ENCODE results near the gene ZDHHC12. TPM values are rescaled to one million over a fixed set of nuclear protein-coding genes. Genes with fewer than 3 reads are reported as not detected.

Gene ZDHHC12
- total RNA-seq, 2 donors from 2014 or later = 56.2 to 59.9 TPM

DNA sequence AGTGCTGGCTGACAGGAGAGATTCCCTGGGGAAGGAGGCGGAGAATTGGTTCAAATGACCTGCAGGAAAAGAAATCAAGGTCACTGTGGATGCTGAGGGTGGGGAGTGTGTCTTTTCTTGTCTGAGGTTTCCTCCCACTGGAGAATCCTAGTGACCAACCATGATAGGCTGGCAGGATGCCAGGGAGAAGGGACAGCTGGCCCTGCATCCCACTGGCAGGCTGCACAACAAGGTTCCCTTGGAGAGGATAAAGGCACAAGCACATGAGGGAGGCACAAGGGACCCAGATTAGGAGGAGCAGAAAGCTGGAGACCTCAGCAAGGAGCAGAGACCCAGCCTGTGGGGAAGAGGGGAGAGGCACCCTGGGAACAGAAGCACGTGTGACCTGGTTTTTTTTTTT is 11.4 kb upstream of the ZDHHC12 start:
- DNase-seq (ENCODE audit: low spot score in 2 of 2) = no peak
- no peak for ATAC-seq
- Mint-ChIP-seq H3K9me3 (no peaks in the 10 kb centered on the region), H3K27ac (peak overlapping the region in 1 of 2 donors; percentile 43), H3K36me3 (no peaks in the 10 kb centered on the region)

DNA sequence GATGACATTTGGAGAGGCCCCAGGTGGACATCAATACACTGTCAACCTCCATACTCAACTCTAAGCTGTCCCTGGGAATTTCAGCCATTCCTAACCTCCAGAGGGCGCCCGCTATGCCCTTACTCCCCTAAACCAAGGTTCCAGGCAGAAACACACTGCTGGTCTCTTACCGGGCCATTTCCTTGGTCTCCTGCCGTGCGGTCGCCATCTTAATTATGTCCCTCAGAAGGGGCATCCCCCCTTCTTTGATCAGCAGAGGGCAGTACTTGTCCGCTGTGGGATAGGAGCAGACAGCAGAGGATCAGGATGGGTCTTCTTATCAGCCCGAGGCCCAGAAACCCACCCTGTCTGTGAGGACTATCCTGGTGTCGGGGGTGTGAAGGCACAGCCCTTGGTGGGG is 9.3 kb upstream of the ZDHHC12 start:
- DNase-seq (ENCODE audit: low spot score in 2 of 2) (no peak), ATAC-seq (peak; percentile 18 to 49)
- Mint-ChIP-seq H3K9me3 (no peaks in the 10 kb centered on the region), H3K36me3 (no peaks in the 10 kb centered on the region), H3K27ac (peak overlapping the region in 1 of 2 donors; percentile 72)

DNA sequence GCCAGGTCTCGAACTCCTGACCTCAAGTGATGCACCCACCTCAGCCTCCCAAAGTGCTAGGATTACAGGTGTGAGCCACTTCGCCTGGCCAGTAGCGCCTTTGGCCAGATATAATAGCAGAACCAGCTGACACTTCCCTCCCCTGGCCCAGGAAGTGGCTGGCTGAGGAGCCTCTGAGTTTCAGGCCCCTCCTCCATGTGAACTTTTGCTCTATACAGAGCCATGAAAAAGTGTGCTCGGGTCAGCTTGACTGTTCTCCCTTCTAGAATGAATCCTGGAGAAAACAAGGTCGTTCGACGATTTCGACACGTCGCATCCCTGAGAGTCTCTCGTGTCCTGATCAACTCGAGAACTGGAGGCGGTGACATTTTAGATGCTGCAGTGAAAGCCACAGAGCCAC is 8.6 kb upstream of the ZDHHC12 start:
- DNase-seq (ENCODE audit: low spot score in 2 of 2) = no peak

GRCh38 chr9:128731691-128732090 is 7.8 kb upstream of the ZDHHC12 start:
- DNase-seq (ENCODE audit: low spot score in 2 of 2) = no peak
- Mint-ChIP-seq H3K36me3 (no peaks in the 10 kb centered on the region), H3K27ac (peak overlapping the region in 1 of 2 donors; percentile 72), H3K9me3 (no peaks in the 10 kb centered on the region)
- ATAC-seq = no peak

More for the DNA sequence above, 8.6 kb upstream of the ZDHHC12 start:
- Mint-ChIP-seq H3K9me3 (no peaks in the 10 kb centered on the region), H3K27ac (no peak overlapping the region), H3K36me3 (no peaks in the 10 kb centered on the region)
- ATAC-seq = no peak

GRCh38 chr9:128731093-128731492 is 7.2 kb upstream of the ZDHHC12 start:
- Mint-ChIP-seq H3K27ac (no peak overlapping the region), H3K36me3 (no peaks in the 10 kb centered on the region), H3K9me3 (no peaks in the 10 kb centered on the region)
- DNase-seq (ENCODE audit: low spot score in 2 of 2) (no peak), ATAC-seq (no peak)

DNA sequence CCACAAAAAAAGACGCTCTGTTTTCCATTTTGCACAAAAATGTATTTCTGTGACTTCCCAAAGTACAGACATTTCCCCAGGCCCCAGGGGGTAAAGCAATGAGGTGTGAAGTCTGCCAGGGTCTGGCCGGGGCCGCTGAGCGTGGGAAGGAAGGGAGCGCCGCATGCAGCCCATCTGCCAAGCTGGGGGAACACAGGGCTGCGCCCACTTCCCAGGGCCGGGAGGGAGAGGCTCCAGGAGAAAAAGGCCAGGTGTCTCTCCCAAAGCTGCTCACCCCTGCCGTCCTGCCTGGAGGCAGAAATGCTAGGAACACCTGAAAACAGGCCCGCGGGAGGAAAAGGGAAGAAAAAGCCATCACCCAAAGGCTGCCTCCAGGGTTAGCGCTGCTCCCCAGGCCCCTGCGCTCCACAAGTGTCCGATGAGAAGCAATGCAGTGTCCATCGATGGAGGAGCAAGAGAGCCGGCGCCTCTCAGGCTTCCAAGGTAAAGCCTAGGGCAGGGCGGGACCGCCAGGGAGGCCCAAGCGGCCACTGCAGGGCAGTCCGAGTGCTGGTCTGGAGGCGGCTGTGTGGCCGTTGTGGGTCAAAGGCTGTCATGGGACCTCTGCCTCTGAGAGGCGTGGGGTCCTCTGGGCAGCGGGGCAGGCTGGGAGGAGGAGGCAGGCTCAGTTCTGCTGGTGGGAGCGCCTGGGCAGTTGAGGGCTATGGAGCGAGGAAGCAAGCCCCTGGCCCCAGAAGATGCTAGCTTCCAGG is 6.0 kb upstream of the ZDHHC12 start:
- ATAC-seq (no peak), DNase-seq (ENCODE audit: low spot score in 2 of 2) (no peak)
- H3K36me3 Mint-ChIP-seq = peaks cover 0 to 2% of the 10 kb centered on the region in 2 donors
- H3K9me3 Mint-ChIP-seq = no peaks in the 10 kb centered on the region
- peak overlapping the region in 1 of 2 donors; percentile 36 for H3K27ac Mint-ChIP-seq

- Mint-ChIP-seq H3K36me3 (peaks cover 0 to 8% of the 10 kb centered on the region in 2 donors), H3K9me3 (no peaks in the 10 kb centered on the region), H3K27ac (peak overlapping the region; percentile 36 to 44)
- no peak for DNase-seq (ENCODE audit: low spot score in 2 of 2)
- ATAC-seq = no peak
These were observed 5.4 kb upstream of the ZDHHC12 start for GRCh38 chr9:128729302-128729701.

- no peaks in the 10 kb centered on the region for H3K9me3 Mint-ChIP-seq
- H3K27ac Mint-ChIP-seq = peak overlapping the region; percentile 11 to 68
- DNase-seq (ENCODE audit: low spot score in 2 of 2) (no peak), ATAC-seq (no peak)
- peaks cover 4 to 16% of the 10 kb centered on the region in 2 donors for H3K36me3 Mint-ChIP-seq
These were observed 4.4 kb upstream of the ZDHHC12 start for GRCh38 chr9:128728298-128728697.

DNA sequence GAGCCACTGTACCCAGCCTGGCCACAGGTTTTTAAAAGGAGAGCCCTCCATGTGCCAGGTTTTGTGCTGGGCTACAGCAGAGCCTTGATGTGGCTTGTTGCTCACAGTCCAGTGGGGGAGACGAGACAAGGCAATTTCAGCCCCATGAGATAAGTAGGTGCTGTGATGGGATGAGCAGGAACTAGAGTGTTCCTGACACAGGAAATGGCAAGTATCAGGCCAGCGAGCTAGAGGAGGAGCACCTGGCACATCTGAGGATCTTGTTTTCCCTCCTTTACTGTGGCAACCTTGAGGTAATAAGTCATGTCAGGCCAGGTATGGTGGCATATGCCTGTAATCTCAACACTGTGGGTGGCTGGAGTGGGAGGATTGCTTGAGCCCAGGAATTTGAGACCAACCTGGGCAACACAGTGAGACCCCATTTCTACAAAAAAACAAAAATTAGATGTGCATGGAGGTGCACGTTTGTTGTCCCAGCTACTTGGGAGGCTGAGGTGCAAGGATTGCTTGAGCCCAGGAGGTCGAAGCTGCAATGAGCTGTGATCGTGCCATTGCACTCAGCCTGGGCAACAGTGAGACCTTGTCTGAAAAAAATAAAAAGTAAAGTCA is 3.8 kb upstream of the ZDHHC12 start:
- Mint-ChIP-seq H3K9me3 (no peaks in the 10 kb centered on the region), H3K36me3 (peaks cover 5 to 16% of the 10 kb centered on the region in 2 donors), H3K27ac (peak overlapping the region in 1 of 2 donors; percentile 56)
- DNase-seq (ENCODE audit: low spot score in 2 of 2) (no peak), ATAC-seq (no peak)

DNA sequence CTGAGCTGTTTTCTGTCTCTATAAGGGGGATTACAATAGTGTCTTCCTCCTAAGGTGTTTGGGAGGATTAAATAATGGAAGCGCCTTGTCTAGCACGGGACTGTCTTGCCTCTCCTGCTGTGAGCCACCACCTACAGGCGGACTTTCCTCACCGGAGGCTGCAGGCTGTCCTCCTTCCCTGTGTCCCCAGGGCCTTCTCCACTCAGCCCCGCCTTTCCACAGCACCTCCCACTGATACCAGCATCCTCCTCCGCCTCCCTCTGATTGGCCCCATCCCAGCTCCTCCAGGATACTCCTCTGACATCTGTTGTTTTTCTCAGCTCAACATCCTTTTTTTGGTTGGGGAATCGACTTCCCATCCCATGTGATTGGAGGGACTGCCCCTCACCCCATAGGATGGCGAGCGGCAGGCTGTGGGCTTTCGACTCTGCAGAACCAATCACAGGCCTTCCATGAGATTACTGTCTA is 851 bp upstream of the ZDHHC12 start:
- peak; percentile 32 to 60 for ATAC-seq
- Mint-ChIP-seq H3K27ac (peak overlapping the region; percentile 88 to 93), H3K36me3 (peaks cover 5 to 16% of the 10 kb centered on the region in 2 donors), H3K9me3 (no peaks in the 10 kb centered on the region)
- peak; percentile 50 to 77 for DNase-seq (ENCODE audit: low spot score in 2 of 2)

DNA sequence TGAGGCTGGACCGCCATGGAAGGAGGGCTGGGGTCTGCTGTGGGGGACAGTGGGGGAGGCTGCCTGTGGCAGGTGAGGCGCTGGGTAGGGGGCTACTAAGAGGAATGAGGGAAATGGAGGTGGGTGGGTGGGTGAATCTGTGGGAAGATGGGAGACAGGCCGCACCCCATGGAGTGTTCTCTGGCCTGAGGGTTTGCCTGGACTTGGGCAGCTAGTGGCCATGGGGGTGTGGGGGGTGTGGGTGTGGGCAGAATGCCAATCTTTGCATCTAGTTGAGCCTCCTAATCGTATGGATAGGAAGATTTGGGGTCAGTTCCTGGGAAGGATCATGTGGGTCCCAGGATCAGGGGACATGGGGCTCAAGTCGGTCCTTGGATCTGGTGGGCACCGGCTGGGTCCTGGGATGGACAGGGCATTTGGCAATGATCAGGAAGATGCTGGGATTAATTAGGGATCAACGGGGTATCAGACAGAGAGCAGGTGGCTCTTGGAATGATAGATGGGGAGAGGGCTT is 518 bp downstream of the ZDHHC12 start:
- peak overlapping the region; percentile 88 to 97 for H3K27ac Mint-ChIP-seq
- ATAC-seq (no peak), DNase-seq (ENCODE audit: low spot score in 2 of 2) (no peak)
- no peaks in the 10 kb centered on the region for H3K9me3 Mint-ChIP-seq
- H3K36me3 Mint-ChIP-seq = peaks cover 5 to 16% of the 10 kb centered on the region in 2 donors

GRCh38 chr9:128722380-128723351 is 1.3 kb downstream of the ZDHHC12 start:
- DNase-seq (ENCODE audit: low spot score in 2 of 2) (no peak), ATAC-seq (no peak)
- Mint-ChIP-seq H3K36me3 (peaks cover 5 to 16% of the 10 kb centered on the region in 2 donors), H3K9me3 (no peaks in the 10 kb centered on the region), H3K27ac (peak overlapping the region; percentile 88 to 97)

DNA sequence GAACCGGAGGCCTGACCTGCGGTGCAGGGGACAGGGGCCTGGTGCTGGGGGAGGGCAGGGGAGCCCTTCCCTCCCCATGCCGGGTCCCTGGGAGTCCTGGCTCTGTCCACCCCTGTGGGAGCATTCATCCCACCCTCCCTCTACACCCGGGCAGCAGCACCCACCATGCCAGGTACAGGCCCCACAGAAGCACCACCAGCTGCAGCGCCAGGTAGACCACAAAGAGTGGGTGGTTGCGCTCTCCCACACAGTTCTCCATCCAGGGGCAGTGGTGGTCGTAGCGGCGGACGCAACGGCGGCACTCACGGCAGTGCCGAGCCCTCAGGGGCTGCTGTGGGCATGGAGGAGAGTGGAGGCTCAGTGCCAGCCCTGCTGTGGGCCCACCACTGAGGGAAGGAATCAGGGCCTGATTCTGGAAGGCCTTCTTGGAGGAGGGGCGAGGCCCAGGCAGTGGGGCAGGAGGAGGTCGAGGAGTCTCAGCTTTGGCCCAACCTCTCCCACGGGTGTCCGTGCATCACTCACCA is 2.4 kb downstream of the ZDHHC12 start:
- ATAC-seq = no peak
- H3K9me3 Mint-ChIP-seq = no peaks in the 10 kb centered on the region
- no peak for DNase-seq (ENCODE audit: low spot score in 2 of 2)
- H3K36me3 Mint-ChIP-seq = peaks cover 5 to 16% of the 10 kb centered on the region in 2 donors
- peak overlapping the region; percentile 17 to 88 for H3K27ac Mint-ChIP-seq

DNA sequence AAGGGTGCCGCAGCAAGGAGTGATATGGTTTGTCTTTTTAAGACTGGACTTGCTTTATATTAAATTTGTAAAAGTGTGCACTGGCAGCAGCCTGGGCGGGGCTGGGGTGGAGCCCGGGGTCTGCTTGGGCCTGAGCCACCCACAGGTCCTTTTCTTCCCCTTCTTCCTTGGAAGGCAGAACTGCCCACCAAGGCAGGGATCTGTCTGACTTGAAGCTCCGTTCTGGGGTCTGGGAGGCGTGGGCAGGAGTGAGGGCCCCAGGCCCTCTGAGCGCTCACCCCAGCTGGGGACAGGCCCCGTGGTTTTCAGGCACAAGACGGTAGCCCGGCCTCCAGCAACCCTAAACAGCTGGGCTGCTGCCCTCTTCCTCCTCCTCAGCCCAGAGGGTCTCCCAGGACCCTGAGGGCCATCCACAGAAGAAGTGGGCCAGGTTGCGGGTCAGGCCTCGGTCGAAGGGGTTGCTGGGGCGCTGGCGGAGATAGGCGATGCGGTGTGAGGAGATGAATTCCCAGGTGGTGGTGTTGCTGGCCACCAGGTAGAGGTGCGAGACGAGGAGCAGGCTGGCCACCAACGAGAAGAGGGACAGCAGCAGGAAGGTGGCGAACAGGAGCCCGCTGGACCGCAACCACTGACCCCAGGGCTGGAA is 3.0 kb downstream of the ZDHHC12 start:
- DNase-seq (ENCODE audit: low spot score in 2 of 2) = no peak
- ATAC-seq = no peak
- peak overlapping the region; percentile 44 to 84 for H3K27ac Mint-ChIP-seq
- no peaks in the 10 kb centered on the region for H3K9me3 Mint-ChIP-seq
- peaks cover 5 to 16% of the 10 kb centered on the region in 2 donors for H3K36me3 Mint-ChIP-seq

DNA sequence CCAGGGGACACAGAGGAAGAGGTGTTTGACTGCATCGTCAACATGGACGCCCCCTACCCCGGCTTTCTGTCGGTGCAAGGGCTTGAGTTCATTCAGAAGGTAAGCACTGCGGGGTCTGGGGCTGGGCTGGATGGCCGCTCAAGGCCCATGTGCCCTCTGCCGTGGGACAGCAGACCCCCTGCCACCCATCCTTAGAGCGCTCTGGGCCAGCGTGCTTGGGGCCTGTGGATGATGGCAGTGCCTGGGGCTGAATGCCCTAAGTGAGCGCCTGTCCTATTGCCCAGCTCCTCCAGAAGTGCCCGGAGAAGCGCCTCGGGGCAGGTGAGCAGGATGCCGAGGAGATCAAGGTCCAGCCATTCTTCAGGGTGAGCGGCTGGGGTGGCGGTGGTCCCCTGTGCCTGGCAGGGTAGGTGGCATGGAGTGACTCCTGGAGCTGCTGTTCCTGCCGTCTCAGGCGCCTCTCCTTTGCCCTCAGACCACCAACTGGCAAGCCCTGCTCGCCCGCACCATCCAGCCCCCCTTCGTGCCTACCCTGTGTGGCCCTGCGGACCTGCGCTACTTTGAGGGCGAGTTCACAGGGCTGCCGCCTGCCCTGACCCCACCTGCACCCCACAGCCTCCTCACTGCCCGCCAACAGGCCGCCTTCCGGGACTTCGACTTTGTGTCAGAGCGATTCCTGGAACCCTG is 3.9 kb downstream of the ZDHHC12 start:
- DNase-seq (ENCODE audit: low spot score in 2 of 2) (no peak), ATAC-seq (no peak)
- H3K27ac Mint-ChIP-seq = peak overlapping the region in 1 of 2 donors; percentile 44
- H3K36me3 Mint-ChIP-seq = peaks cover 5 to 15% of the 10 kb centered on the region in 2 donors
- H3K9me3 Mint-ChIP-seq = no peaks in the 10 kb centered on the region

All from activated naive CD4-positive, alpha-beta T cell treated with anti-CD3 and anti-CD28 coated beads, Interleukin-2, amount 50 U/mL, for 72 hours (primary cell).